Esophagus (tissue), 2 donors: ENCODE data around the gene GPX3. TPM values are rescaled to one million over a fixed set of nuclear protein-coding genes. Genes with fewer than 3 reads are reported as not detected.

Experiments used
- polyA plus RNA-seq, 2 donors: library from polyadenylated mRNA; stranded (reverse); fragments of 200-250 nt; gene quantifications; one replicate each; pipeline ENCODE4 v1.2.3, GENCODE V29; 2013
- donor health status: healthy with polysubstance abuse.
- donor health status: Bipolar disorder and iron deficiency.

The GPX3 gene
- polyA plus RNA-seq, 2 donors = 143 to 277 TPM

Other genes starting within 250 kb of the GPX3 start
- gene SMIM3, start 241.8 kb upstream of the GPX3 start, polyA plus RNA-seq = 1 to 10 TPM; 4.5 to 9.6 TPM
- under 1 TPM in 1 of 2 donors, not detected in 1; 0.05 TPM for gene IRGM, start 174.1 kb upstream of the GPX3 start, polyA plus RNA-seq
- gene ZNF300, start 115.6 kb upstream of the GPX3 start, polyA plus RNA-seq = 10 to 100 TPM in 1 of 2 donors, 1 to 10 TPM in 1; 4.0 to 12.6 TPM
- 100 to 1,000 TPM in 1 of 2 donors, 10 to 100 TPM in 1; 68.3 to 140 TPM for gene TNIP1, start 60.4 kb downstream of the GPX3 start, polyA plus RNA-seq
- gene ANXA6, start 137.2 kb downstream of the GPX3 start, polyA plus RNA-seq = 10 to 100 TPM; 10.7 to 23.2 TPM
- 10 to 100 TPM; 24.2 to 32.4 TPM for gene CCDC69, start 203.5 kb downstream of the GPX3 start, polyA plus RNA-seq
- gene GM2A, start 232.6 kb downstream of the GPX3 start, polyA plus RNA-seq = 10 to 100 TPM; 43.4 to 80.7 TPM